GM10847 (cell line): ENCODE measurements around the gene LRMDA.

ENCODE experiments used
- POLR2A ChIP-seq: IDR thresholded peaks from 2 replicates; pipeline ENCODE4 v1.6.1; 2011; ENCODE audit not compliant: insufficient read length; ENCODE audit errors: extremely low read depth

LRMDA gene

GRCh38 chr10:75407224-75407712 is 24.2 kb upstream of the LRMDA start:
- TF ChIP-seq POLR2A, result no peak

GRCh38 chr10:75407713-75408508 is 23.5 kb upstream of the LRMDA start:
- TF ChIP-seq POLR2A, result no peak

- TF ChIP-seq POLR2A, result no peak
Measured at GRCh38 chr10:75408509-75408875, 22.9 kb upstream of the LRMDA start.

- no peak for TF ChIP-seq POLR2A
Measured at GRCh38 chr10:75408911-75409885, 22.2 kb upstream of the LRMDA start.

- no peak for TF ChIP-seq POLR2A
Measured at GRCh38 chr10:75410132-75411005, 21.1 kb upstream of the LRMDA start.

- no peak for TF ChIP-seq POLR2A
Measured at GRCh38 chr10:75414527-75414926, 16.9 kb upstream of the LRMDA start.

- TF ChIP-seq POLR2A, result no peak
Measured at GRCh38 chr10:75417522-75417927, 13.9 kb upstream of the LRMDA start.

- no peak for TF ChIP-seq POLR2A
Measured at GRCh38 chr10:75418293-75418692, 13.1 kb upstream of the LRMDA start.

GRCh38 chr10:75418712-75419111 is 12.7 kb upstream of the LRMDA start:
- no peak for TF ChIP-seq POLR2A

- no peak for TF ChIP-seq POLR2A
Measured at GRCh38 chr10:75422913-75423312, 8.5 kb upstream of the LRMDA start.

- TF ChIP-seq POLR2A, result no peak
Measured at GRCh38 chr10:75424571-75424970, 6.9 kb upstream of the LRMDA start.

GRCh38 chr10:75425291-75426079 is 5.9 kb upstream of the LRMDA start:
- TF ChIP-seq POLR2A, result no peak

GRCh38 chr10:75426880-75427279 is 4.5 kb upstream of the LRMDA start:
- no peak for TF ChIP-seq POLR2A

- no peak for TF ChIP-seq POLR2A
Measured at GRCh38 chr10:75427951-75428350, 3.5 kb upstream of the LRMDA start.
